Measurements from ENCODE around the gene RTN4RL2.

DNA sequence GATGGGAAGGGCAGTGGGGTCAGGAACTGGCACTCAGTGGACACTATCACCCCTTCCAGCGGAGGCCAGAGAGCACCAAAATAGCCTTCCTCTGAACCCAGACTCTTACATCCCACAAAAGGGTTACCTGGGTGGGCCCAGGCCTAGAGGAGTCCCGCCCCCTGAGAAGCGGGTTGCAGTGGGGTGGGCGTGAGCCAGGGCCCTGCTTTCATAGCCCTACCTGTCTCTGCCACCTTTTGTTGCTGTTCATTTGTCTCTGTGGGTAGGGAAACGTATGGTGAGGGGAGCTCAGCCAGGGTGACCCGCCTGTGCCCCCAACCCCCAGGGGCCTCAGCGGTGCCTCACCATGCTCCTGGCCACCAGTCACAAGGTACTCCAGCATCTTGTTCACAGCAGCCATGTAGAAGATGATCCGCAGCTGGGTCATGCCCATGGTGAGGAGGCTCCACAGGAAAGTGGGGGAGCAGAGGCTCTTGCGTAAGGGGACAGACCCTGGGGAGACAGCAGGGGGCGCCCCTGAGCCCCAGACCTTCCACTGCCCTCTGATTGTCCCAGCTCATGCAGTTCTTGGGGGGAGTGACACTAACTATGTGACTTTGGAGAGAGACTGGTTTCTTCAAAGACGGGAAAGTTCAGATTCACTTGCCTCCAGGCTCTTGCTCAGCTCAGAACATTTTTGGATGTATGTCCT lies 31.2 kb downstream of the RTN4RL2 start:
- TF ChIP-seq, protein P1, sequence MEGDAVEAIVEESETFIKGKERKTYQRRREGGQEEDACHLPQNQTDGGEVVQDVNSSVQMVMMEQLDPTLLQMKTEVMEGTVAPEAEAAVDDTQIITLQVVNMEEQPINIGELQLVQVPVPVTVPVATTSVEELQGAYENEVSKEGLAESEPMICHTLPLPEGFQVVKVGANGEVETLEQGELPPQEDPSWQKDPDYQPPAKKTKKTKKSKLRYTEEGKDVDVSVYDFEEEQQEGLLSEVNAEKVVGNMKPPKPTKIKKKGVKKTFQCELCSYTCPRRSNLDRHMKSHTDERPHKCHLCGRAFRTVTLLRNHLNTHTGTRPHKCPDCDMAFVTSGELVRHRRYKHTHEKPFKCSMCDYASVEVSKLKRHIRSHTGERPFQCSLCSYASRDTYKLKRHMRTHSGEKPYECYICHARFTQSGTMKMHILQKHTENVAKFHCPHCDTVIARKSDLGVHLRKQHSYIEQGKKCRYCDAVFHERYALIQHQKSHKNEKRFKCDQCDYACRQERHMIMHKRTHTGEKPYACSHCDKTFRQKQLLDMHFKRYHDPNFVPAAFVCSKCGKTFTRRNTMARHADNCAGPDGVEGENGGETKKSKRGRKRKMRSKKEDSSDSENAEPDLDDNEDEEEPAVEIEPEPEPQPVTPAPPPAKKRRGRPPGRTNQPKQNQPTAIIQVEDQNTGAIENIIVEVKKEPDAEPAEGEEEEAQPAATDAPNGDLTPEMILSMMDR (IDR thresholded peaks at IDR 0.05; ENCODE audit: poor library complexity, severe bottlenecking): no peak
- TF ChIP-seq POLR2AphosphoS5 (IDR thresholded peaks at IDR 0.05) (no peak), EP300 (conservative IDR thresholded peaks at IDR 0.05; ENCODE audit: poor library complexity, severe bottlenecking) (no peak), RAD21 (conservative IDR thresholded peaks at IDR 0.05) (no peak), EZH2 (IDR thresholded peaks at IDR 0.05; ENCODE audit: borderline replicate concordance, insufficient read depth, low read length, poor library complexity, severe bottlenecking) (no peak), SMC3 (conservative IDR thresholded peaks at IDR 0.05; ENCODE audit: poor library complexity) (no peak)
- TF ChIP-seq, protein P2, sequence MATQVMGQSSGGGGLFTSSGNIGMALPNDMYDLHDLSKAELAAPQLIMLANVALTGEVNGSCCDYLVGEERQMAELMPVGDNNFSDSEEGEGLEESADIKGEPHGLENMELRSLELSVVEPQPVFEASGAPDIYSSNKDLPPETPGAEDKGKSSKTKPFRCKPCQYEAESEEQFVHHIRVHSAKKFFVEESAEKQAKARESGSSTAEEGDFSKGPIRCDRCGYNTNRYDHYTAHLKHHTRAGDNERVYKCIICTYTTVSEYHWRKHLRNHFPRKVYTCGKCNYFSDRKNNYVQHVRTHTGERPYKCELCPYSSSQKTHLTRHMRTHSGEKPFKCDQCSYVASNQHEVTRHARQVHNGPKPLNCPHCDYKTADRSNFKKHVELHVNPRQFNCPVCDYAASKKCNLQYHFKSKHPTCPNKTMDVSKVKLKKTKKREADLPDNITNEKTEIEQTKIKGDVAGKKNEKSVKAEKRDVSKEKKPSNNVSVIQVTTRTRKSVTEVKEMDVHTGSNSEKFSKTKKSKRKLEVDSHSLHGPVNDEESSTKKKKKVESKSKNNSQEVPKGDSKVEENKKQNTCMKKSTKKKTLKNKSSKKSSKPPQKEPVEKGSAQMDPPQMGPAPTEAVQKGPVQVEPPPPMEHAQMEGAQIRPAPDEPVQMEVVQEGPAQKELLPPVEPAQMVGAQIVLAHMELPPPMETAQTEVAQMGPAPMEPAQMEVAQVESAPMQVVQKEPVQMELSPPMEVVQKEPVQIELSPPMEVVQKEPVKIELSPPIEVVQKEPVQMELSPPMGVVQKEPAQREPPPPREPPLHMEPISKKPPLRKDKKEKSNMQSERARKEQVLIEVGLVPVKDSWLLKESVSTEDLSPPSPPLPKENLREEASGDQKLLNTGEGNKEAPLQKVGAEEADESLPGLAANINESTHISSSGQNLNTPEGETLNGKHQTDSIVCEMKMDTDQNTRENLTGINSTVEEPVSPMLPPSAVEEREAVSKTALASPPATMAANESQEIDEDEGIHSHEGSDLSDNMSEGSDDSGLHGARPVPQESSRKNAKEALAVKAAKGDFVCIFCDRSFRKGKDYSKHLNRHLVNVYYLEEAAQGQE (IDR thresholded peaks at IDR 0.05; ENCODE audit: borderline replicate concordance): no peak
